Astrocyte (in vitro differentiated cells and primary cell): ENCODE results near the gene SFTPD. TPM values are rescaled to one million over a fixed set of nuclear protein-coding genes. Genes with fewer than 3 reads are reported as not detected.

Experiments
- DNase-seq: peaks from one replicate; pipeline ENCODE4 v3.0.0-alpha.2; 2010; ENCODE audit warnings: low read depth
- FAIRE-seq: peaks from 2 replicates; lab custom pipeline; 2011; peaks lifted over from hg19 to GRCh38; lab: Jason Lieb, UNC
- H2AFZ ChIP-seq: 2 replicates; pipeline ENCODE4 v1.6.0; 2012; ENCODE audit warnings: low read depth, low read length, inconsistent platforms
- H3K27ac ChIP-seq: 2 replicates; pipeline ENCODE4 v1.5.1; 2011; ENCODE audit warnings: low read depth, low read length, inconsistent platforms
- H3K27me3 ChIP-seq: 2 replicates; pipeline ENCODE4 v1.6.0; 2011; ENCODE audit warnings: low read length, inconsistent platforms; ENCODE audit not compliant: insufficient read depth
- H3K36me3 ChIP-seq: 2 replicates; pipeline ENCODE4 v1.5.1; 2011; ENCODE audit warnings: low read length, inconsistent platforms; ENCODE audit not compliant: insufficient read depth
- H3K4me1 ChIP-seq: 2 replicates; pipeline ENCODE4 v1.5.1; 2011; ENCODE audit warnings: low read length, inconsistent platforms; ENCODE audit not compliant: insufficient read depth
- H3K4me2 ChIP-seq: 2 replicates; pipeline ENCODE4 v1.6.0; 2012; ENCODE audit warnings: low read length, inconsistent platforms
- H3K4me3 ChIP-seq: 2 replicates; pipeline ENCODE4 v1.5.1; 2011; ENCODE audit warnings: low read depth, mild to moderate bottlenecking, low read length, inconsistent platforms; ENCODE audit not compliant: insufficient read depth
- H3K79me2 ChIP-seq: 2 replicates; pipeline ENCODE4 v1.6.0; 2012; ENCODE audit warnings: mild to moderate bottlenecking, low read length, inconsistent platforms; ENCODE audit not compliant: insufficient read depth
- H3K9ac ChIP-seq: 2 replicates; pipeline ENCODE4 v1.6.0; 2012; ENCODE audit warnings: mild to moderate bottlenecking, low read length, inconsistent platforms
- H3K9me3 ChIP-seq: 2 replicates; pipeline ENCODE4 v1.5.1; 2012; ENCODE audit warnings: low read depth, mild to moderate bottlenecking, low read length, inconsistent platforms; ENCODE audit not compliant: insufficient read depth
- H4K20me1 ChIP-seq: 2 replicates; pipeline ENCODE4 v1.6.0; 2012; ENCODE audit warnings: low read length, inconsistent platforms; ENCODE audit not compliant: insufficient read depth
- H3K27ac Mint-ChIP-seq: one replicate; pipeline ENCODE4 v1.8.0; 2021; ENCODE audit warnings: mild to moderate bottlenecking, mixed read lengths; ENCODE audit not compliant: unreplicated experiment
- H3K27me3 Mint-ChIP-seq: one replicate; pipeline ENCODE4 v1.8.0; 2021; ENCODE audit warnings: low read depth, mixed read lengths; ENCODE audit not compliant: unreplicated experiment
- H3K36me3 Mint-ChIP-seq: one replicate; pipeline ENCODE4 v1.8.0; 2021; ENCODE audit warnings: low read depth, mixed read lengths; ENCODE audit not compliant: unreplicated experiment
- H3K4me1 Mint-ChIP-seq: one replicate; pipeline ENCODE4 v1.8.0; 2021; ENCODE audit warnings: low read depth, mixed read lengths; ENCODE audit not compliant: unreplicated experiment
- H3K4me3 Mint-ChIP-seq: one replicate; pipeline ENCODE4 v1.8.0; 2021; ENCODE audit warnings: mild to moderate bottlenecking, moderate library complexity, mixed read lengths; ENCODE audit not compliant: unreplicated experiment
- H3K9me3 Mint-ChIP-seq: one replicate; pipeline ENCODE4 v1.8.0; 2021; ENCODE audit warnings: mild to moderate bottlenecking, mixed read lengths; ENCODE audit not compliant: unreplicated experiment
- EZH2 ChIP-seq: IDR thresholded peaks from 2 replicates; pipeline ENCODE4 v1.6.1; 2012; ENCODE audit warnings: mild to moderate bottlenecking, low read length, inconsistent platforms; ENCODE audit not compliant: insufficient read depth
- total RNA-seq: library from RNA; stranded (reverse); gene quantifications from 2 replicates; pipeline ENCODE4 v1.2.1, GENCODE V29; 2021
- TF ChIP-seq, protein P1 (sequence below): IDR thresholded peaks from 2 replicates; pipeline ENCODE4 v1.5.1; 2011; ENCODE audit warnings: low read depth, mild to moderate bottlenecking, inconsistent platforms, low read length, moderate library complexity; ENCODE audit not compliant: insufficient read depth

The SFTPD gene
- total RNA-seq, 1 donor from 2014 or later: 0.27 TPM

DNA sequence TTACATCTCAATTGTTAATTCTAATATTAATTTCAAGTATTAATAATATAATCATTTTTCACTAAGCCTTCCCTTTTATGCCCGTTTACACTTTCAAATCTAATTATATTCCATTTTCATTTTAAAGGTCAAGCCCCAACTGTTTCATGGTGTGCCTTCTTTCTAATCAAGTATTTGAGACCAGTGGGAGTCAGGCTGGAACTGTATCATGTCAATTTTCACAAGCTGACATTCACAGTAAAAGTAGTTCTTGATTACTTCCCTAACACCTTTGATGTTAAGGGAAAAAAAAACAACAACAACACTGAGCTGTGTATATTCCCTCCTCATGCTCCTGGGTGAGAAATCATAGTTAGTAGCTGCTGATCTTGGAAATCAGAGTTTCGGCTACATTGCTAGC lies 38.1 kb downstream of the SFTPD start:
- Mint-ChIP-seq H3K36me3 (no peaks in the 10 kb centered on the region), H3K27me3 (no peaks in the 10 kb centered on the region), H3K4me1 (no peaks in the 10 kb centered on the region), H3K27ac (no peak overlapping the region), H3K9me3 (no peaks in the 10 kb centered on the region), H3K4me3 (no peak overlapping the region)
- H3K36me3 ChIP-seq: no peaks in the 10 kb centered on the region
- no peak overlapping the region for H3K4me3 ChIP-seq
- H3K27me3 ChIP-seq: no peaks in the 10 kb centered on the region
- H3K27ac ChIP-seq: no peak overlapping the region
- no peak overlapping the region for H2AFZ ChIP-seq
- no peak overlapping the region for H3K9ac ChIP-seq
- no peak for TF ChIP-seq EZH2
- TF ChIP-seq, protein P1, sequence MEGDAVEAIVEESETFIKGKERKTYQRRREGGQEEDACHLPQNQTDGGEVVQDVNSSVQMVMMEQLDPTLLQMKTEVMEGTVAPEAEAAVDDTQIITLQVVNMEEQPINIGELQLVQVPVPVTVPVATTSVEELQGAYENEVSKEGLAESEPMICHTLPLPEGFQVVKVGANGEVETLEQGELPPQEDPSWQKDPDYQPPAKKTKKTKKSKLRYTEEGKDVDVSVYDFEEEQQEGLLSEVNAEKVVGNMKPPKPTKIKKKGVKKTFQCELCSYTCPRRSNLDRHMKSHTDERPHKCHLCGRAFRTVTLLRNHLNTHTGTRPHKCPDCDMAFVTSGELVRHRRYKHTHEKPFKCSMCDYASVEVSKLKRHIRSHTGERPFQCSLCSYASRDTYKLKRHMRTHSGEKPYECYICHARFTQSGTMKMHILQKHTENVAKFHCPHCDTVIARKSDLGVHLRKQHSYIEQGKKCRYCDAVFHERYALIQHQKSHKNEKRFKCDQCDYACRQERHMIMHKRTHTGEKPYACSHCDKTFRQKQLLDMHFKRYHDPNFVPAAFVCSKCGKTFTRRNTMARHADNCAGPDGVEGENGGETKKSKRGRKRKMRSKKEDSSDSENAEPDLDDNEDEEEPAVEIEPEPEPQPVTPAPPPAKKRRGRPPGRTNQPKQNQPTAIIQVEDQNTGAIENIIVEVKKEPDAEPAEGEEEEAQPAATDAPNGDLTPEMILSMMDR: no peak
- H3K4me1 ChIP-seq: no peaks in the 10 kb centered on the region
- H3K4me2 ChIP-seq: no peak overlapping the region
- DNase-seq (no peak), FAIRE-seq (no peak)
- no peaks in the 10 kb centered on the region for H3K9me3 ChIP-seq
- H3K79me2 ChIP-seq: no peaks in the 10 kb centered on the region
- no peaks in the 10 kb centered on the region for H4K20me1 ChIP-seq

DNA sequence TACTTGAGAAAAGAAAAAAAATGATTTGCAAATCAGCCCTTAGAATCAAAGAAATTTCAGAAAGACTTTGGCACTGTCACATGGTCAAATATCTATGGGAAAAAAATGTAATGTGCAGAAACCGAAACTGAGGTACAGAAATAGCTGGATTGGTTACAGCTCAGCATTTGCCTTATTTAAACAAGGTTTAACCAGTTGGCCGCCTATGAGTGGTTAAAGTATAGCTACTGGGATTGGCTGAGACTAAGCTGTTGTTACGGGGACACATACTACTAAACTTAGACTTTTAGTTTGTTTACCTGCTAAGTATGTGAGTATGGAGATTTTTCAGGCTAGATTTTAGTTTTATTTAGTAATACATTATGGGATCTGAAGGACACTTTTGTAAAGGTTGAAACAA lies 38.6 kb downstream of the SFTPD start:
- Histone ChIP-seq H3K4me1 (no peaks in the 10 kb centered on the region), H2AFZ (no peak overlapping the region), H3K27me3 (no peaks in the 10 kb centered on the region), H3K27ac (no peak overlapping the region), H3K9me3 (no peaks in the 10 kb centered on the region), H3K36me3 (no peaks in the 10 kb centered on the region), H3K9ac (no peak overlapping the region), H3K79me2 (no peaks in the 10 kb centered on the region), H4K20me1 (no peaks in the 10 kb centered on the region), H3K4me2 (no peak overlapping the region), H3K4me3 (no peak overlapping the region)
- no peaks in the 10 kb centered on the region for H3K9me3 Mint-ChIP-seq
- no peak for FAIRE-seq
- H3K27ac Mint-ChIP-seq: no peak overlapping the region
- no peak overlapping the region for H3K4me3 Mint-ChIP-seq
- TF ChIP-seq EZH2: no peak
- TF ChIP-seq, protein P1: no peak
- no peaks in the 10 kb centered on the region for H3K27me3 Mint-ChIP-seq
- DNase-seq: no peak
- H3K36me3 Mint-ChIP-seq: no peaks in the 10 kb centered on the region
- peaks cover 4% of the 10 kb centered on the region for H3K4me1 Mint-ChIP-seq
